ENCODE data around the gene TSEN34.

DNA sequence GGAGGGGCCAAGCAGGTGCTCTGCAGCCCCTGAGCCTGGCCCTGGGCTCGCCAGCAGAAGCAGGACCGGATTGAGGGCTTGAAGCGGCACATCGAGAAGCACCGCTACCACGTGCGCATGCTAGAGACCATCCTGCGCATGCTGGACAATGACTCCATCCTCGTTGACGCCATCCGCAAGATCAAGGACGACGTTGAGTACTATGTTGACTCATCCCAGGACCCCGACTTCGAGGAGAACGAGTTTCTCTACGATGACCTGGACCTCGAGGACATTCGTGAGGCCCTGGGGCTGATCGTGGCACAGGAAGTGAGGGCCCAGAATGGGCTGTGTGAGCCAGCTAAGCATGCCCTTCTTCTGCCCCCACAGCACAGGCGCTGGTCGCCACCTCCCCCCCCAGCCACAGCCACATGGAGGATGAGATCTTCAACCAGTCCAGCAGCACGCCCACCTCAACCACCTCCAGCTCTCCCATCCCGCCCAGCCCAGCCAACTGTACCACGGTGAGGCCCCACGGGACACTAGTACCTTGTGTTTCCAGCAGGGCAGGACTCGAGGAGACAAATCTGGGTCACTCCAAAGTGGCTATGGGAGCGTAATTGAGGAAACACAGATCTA lies 45.5 kb upstream of the TSEN34 start:
- TF ChIP-seq, protein P1, sequence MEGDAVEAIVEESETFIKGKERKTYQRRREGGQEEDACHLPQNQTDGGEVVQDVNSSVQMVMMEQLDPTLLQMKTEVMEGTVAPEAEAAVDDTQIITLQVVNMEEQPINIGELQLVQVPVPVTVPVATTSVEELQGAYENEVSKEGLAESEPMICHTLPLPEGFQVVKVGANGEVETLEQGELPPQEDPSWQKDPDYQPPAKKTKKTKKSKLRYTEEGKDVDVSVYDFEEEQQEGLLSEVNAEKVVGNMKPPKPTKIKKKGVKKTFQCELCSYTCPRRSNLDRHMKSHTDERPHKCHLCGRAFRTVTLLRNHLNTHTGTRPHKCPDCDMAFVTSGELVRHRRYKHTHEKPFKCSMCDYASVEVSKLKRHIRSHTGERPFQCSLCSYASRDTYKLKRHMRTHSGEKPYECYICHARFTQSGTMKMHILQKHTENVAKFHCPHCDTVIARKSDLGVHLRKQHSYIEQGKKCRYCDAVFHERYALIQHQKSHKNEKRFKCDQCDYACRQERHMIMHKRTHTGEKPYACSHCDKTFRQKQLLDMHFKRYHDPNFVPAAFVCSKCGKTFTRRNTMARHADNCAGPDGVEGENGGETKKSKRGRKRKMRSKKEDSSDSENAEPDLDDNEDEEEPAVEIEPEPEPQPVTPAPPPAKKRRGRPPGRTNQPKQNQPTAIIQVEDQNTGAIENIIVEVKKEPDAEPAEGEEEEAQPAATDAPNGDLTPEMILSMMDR (conservative IDR thresholded peaks at IDR 0.05; ENCODE audit: low read length), result no peak
- no peak for TF ChIP-seq EZH2phosphoT487 (IDR thresholded peaks at IDR 0.05; ENCODE audit: borderline replicate concordance, low read depth, low read length)
